Glomerular endothelial cell (primary cell): ENCODE measurements around the gene FGF1. TPM values are rescaled to one million over a fixed set of nuclear protein-coding genes. Genes with fewer than 3 reads are reported as not detected.
"Not testable (repeated sequence)": the region's sequence is repeated elsewhere in the genome, so short reads cannot be mapped to it uniquely, and the experiment has no call there.

Experiments used
- DNase-seq: peaks from one replicate; pipeline ENCODE4 v3.0.0-alpha.2; 2011; ENCODE audit warnings: low read depth, low spot score; ENCODE audit errors: extremely low read depth
- total RNA-seq: library from RNA; depleted of rRNA; stranded (reverse); fragments of >200 nt; gene quantifications from 2 replicates; pipeline ENCODE4 v1.2.3, GENCODE V29; 2015

The FGF1 gene
- total RNA-seq, 1 donor from 2014 or later: 1.5 TPM

DNA sequence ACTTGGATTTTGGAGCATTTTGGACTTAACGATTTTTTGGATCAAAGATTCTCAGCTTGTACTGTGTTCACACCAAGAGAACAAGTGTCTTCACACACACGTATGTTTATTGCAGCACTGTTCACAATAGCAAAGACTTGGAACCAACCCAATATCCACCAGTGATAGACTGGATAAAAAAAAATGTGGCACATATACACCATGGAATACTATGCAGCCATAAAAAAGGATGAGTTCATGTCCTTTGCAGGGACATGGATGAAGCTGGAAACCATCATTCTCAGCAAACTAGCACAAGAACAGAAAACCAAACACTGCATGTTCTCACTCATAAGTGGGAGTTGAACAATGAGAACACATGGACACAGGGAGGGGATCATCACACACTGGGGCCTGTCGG is 37.8 kb downstream of the FGF1 start:
- DNase-seq: not testable (repeated sequence)

DNA sequence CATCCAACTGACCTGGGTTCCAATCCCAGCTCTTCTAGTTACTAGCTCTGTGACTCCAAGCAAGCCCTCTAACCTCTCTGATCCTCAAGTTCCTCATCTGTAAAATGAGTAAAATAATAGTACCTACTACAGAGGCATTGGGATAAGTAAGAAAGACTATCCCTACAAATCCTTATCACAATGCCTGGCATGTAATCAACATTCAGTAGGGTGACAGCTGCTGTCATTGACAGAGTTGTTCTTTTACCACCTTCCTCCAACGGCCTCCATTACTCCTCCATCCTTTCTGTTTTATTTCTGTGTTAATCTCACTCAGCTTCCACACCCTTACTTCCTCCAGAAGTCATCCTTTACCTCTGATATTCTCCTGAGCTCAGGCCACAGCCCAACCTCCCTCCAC is 40.4 kb downstream of the FGF1 start:
- no peak for DNase-seq

DNA sequence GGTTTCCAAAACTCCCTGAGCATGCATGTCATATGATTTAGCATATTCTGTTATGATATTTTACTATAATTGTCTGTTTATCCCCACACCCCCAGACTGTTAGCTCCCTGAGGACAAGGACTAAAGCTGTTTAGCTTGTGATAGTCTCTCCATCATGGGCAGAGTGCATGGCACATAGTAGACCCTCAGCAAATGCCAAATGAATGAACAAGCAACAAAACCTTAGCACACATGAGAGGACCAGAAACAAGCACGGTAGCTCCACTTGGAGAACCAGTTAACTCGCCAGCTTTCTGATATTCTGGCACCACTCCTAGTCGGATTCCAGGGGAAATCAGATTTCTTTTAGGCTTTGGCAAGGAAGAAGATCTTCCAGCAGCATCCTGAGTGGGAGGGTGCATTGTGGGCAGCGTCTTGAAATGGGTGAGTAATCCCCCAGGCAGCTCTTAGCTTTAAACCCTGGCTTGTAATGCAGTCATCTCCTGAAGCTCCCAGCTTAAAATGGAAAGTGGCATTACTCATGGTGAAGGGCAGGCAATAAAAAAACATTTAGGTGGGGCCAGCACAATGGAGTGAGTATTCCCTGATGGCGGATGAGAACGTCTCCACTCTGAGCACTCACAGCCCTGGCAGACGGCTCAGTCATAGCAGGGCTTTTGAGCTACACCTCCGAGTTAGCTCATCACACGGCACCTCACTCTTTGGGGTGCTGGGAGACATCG is 41.1 kb downstream of the FGF1 start:
- DNase-seq: peak; percentile 77

DNA sequence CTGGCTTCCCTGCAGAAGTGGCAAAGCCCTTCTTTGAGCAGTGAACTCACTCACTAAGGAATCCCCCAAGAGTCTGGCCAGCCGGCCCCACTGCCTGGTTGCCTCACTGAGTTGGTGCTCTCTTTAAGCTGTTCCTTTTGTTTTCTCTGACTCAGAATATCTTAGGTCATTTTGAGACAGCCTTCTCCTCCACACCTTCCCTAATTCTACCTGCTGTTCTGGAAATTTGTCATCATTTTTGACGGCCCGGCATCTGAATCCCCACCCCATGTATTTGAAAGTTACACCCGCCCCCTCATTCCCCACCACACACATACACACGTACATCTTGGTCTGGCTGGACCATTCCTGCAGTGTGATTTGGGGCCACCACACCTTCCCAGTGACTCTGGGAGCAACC is 41.8 kb downstream of the FGF1 start:
- DNase-seq: no peak

DNA sequence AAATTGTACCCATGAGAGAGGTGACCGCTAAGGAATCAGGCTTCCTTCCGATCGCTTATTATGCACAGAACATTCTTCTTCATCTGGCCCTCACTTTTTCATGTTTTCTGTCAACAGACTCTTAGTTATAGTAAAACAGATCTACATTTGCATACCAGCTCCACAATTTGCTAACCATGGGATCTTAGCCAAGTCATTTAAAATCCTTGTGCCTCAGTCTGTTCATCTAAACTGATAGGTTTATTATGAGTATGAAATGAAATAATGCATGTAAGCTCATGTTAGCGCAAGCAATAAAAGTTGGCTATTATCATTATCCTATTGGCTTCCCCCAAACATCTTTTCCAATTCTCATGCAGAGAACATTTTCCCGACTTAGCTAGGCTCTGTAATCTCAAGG is 42.3 kb downstream of the FGF1 start:
- no peak for DNase-seq

DNA sequence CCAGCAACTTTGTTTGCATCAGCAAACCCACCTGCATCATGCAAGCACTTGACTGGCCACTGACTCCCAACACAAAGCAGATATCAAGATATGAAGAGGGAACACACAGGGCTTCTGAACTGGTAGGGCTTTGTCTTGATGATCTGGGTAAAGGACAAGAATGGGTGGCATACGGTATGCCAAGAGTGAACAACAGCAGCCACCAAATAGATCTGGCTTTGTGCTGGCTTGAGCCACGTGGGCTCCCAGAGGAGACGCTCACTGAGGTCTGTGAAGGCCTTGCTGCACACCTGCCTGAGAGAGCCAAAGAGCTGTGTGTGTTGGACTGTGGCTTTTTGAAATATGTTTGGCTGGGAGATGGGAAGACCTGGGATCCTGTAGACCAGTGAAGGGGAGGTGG is 43.5 kb downstream of the FGF1 start:
- no peak for DNase-seq

DNA sequence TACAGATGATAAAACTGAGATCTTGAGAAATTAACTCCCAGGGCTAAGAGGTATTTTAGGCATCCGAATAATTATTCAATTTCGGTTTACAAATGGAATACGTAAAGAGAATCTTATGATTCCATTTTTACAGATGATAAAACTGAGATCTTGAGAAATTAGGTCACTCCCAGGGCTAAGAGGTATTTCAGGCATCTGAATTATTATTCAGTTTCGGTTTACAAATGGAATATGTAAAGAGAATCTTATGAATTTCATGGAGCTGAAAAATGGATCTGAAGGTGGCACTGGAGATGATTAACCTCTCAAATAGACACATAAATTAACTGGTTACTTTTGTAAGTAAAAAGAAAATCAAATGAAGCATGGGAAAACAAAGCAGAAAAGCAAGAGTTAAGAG is 44.2 kb downstream of the FGF1 start:
- no peak for DNase-seq

DNA sequence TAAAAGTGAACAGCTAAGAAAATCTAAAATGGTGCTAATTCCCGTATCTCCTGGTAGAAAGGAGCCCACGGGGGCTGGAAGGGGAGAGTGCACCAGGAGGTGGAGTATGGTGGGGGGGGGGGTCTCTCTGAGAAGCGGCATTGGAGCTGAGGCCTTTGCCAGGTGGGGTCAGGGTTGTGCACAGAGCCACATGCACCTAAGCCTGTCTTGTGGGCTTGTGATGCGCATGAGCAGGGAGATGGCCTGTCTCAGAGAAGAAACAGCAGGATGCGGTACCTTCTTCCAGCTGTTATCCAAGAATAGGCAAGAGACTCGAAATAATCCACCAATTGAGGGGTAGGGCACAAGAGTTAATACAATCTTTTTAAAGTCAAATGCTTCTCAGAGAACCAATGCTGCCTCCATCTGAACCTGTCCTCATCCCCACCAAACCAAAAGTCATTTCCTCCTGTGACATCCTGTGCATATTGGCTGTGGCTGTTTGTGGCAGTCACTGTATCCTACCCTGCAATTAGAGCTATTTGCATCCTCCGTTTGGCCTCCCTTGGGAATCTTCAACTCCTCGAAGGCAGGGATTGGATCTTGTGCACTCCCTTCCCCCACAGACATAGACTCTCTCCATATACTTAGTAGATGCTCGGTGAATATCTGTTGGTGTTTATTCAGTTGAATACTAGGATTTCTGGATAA is 45.4 kb downstream of the FGF1 start:
- DNase-seq: no peak

DNA sequence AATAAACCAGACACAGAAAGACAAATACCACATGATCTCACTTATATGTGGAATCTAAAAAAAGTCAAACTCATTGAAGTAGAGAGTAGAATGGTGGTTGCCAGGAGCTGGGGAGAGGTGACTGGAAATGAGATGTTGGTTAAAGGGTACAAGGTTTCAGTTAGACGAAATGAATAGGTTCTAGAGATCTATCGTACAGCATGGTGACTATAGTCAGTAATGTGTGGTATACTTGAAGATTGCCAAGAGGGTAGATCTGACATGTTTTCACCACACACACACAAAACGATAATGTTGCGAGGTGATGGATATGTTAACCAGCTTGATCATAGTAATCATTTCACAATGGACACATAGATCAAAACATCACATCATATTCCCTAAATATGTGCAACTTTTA is 46.4 kb downstream of the FGF1 start:
- no peak for DNase-seq

DNA sequence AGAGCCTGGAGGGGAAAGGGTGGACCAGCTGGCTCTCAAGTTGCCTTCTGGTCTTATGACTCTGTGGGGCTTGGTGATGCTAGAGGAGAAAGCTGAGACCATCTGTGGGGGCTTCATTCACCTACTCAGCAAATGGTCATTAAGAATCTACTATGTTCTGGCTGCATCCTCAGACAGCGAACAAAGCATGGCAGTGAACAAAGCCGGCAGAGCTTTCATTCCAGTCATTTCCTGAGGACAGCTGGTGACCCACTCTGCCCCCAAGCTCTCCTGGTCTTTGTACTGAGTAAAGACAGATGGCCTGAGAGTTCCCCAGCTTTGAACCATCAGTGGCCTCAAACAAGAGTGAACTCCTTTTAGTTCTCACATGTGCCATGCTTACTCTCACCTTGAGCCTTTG is 48.0 kb downstream of the FGF1 start:
- no peak for DNase-seq

DNA sequence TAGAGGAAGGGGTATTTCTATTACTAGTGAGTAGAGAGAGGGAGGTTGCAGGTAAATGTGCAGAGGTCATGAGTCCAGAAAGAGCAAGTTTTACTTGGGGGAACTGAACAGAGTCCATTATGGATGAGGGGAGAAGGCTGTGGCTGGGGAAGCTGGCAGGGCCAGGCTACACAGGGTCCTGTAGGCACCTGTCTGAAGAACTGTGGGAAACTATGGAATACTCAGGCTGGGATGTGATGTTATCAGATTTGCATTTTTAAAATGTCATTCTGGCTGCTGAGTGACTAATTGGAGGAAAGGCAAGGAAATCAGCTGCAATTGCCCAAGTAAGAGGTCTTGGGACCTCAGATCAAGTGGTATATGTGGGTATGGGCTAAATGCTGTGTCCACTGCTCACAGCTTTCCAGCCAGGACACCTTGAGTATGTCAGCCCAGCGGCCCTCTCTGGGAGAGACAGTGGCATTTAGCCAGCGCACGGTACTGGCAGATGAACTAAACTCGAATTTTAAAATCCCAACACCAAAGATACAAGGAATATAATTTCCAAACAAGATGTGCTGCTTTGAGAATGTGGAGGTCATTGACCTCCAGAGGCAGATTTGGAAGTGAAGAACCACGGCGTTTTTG is 49.1 kb downstream of the FGF1 start:
- DNase-seq: no peak

DNA sequence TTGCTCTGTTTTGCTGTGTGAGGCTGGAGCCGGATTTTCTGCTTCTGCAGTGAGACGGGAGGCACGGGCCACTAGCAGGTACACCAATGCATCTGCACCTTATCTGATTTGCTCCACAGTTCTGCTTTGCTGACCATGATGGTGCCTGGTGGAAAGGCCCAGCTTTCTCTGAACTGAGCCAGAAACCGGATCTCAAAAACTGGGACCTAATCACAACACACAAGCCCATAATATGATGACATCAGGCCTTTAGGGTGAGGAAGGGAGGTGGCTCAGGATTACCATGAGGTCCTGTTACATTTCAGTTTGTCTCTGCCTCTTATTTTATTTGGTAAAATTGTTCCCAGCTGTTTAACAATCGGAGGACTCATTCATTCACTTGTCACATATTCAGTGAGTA is 49.8 kb downstream of the FGF1 start:
- no peak for DNase-seq

DNA sequence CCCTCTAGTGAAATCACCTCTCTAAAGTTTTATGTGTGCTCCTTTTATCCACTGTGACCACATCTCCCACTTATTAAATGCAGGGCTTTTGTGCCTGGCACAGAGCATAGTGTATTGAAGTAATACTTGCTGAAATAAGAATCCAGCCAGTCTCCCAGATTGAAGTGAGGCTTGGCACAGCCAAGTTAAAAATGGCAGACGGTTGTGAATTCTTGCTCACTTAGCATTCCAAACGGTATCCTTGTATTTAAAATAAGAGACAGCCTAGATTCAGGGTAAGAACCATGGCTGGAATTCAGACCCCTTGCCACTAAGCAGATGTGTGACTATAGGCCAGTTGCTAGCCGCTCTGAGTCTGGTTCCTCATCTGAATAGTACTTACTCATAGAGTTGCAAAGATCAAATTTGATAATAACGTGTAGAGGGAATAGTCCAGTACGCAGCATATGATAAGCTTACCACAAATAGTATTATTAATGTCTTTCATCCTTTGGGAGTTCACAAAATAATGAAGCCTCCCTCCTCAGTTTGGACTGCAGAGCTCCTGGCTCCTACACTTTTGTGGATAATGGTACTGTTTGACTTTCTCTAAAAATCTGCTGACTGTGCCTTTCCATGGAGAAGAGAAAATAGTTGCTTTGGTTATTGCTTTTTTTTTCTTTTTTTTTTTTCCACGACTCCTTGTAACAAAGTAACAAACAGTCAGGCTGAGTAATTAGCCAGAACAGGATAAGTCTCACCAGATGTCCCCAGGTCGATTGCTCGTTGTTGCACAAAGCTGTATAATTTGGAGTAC is 51.5 kb downstream of the FGF1 start:
- no peak for DNase-seq

DNA sequence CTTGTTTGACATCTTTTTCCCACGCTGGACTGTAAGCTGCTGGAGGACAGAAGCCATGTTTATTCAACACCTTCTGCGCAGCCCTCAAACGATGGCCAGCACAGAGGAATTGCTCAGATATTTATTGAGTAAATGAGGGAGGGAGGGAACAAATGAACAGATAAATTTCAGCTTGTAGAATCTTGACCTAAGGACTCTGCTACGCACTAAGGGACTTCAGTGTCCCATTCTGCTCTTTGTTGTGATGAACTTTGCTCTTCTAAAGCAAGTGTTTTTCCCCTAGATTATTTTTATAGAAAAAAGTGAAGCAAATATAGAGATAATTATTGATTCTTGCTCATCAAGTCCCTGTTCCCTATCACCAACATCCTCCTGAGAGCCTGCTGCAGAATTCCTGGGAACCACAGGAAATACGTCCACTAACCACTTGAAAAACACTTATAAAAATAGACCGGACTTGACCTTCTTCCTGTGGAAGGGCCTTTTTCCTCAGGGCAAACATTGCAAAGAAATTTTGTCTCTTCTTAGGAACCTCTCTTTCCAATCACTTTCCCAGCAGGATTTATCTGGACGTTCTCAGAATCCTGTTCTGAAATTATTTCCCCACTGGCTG is 54.9 kb downstream of the FGF1 start:
- DNase-seq: peak; percentile 27

DNA sequence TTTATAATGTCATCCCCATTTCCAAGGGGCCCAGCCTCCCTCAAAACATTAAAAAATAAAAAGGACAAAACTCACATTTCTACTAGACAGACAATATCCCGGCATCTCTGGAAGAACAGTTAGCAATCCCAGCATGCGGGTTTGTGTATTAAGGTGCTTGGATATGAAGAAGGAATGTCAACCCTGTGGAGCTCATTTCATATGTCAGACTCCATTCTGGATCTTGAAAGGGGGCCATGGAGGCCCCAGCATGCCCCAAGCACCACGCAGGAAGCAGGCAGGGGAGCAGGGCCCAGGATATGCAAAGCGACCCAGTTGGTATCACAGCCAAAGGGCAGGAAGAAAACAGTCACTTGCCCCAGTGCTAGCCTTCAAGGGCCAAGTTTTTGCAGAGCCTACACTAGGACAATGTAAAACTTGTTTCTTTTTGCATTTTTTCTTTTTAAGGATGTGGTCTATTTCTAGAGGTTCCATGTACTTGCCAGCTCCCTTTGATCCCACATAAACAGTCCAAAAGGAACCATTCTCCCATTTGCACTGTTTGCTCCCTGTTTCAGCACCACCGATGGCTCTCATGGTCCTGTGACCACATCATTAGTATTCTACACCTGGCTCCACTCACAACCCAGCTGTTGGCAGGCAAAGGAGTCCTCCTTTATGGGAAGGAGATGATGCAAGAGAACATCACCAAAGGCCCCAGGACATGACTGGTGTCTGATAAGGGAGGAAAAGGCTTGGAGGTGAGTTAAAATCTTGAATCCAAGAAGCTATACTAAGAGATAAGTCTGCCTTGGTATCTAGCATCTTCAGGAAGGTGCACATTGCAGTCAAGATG is 58.3 kb downstream of the FGF1 start:
- no peak for DNase-seq

DNA sequence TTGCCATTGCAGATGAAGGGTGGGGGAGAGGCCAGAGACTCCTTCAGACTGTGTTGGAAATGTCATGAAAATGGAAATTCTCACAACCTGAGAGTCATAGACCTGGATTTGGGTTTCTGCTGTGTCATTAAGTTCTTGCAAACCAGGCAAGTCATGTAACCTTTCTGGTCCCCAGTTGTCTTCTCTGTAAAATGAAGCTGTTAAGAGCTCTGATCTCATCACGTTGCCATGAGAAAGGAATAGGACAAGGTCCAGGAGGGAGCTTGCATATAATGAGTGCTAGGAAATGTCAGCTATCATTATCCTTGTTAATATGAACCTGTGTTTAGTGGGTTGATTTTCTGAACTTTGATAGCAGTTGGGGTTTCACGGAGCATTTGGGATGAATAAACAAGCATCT is 59.1 kb downstream of the FGF1 start:
- no peak for DNase-seq

DNA sequence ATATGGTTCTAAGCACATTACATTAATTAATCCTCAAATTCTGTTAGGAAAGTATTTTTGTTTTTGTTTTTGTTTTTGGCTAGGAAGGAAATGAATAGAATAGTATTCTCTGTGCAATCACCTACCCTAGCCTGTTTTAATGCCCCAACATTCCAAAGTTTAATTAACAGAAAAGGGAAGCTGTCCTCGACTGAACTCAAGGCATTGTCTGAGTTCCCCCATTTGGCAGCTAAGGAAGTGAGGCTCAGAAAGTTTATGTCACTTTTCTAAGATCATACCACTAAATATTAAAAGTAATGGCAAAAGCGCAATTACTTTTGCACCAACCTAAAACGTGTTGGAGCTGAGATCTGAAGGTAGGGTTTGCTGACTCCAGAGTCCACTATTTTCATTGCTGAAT is 59.8 kb downstream of the FGF1 start:
- DNase-seq: no peak

DNA sequence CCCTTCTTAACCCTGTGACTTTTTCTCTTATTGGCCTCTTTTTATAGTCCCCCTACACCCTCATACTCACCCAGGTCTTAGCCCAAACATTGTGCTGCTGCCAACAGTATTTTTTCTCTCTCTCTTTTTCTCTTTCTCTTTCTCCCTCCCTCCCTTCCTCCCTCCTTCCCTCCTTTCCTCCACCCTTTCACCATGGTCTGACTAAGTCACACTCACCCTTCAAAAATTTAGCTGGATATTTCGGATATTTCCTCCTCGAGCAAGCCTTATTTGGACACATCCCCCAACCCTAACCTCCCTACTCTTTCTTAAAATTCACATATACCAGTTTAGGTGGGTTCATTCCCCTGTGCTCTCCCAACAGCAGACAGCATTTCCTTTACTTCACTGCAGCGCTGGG is 64.7 kb downstream of the FGF1 start:
- no peak for DNase-seq

DNA sequence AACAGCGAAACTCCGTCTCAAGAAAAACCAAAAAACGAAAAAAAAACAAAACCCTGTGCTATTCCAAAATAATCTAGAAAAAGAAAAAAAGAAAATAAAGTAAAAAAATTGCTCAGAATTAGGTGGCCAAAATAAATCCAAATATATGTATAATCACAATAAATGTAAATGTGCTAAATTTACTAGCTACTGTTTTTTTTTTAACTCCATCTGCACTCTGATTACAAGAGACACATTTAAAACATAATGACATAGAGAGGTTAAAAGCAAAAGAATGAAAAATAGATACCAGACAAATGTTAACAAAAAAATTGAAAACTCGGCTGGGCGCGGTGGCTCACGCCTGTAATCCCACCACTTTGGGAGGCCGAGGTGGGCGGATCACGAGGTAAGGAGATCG is 66.1 kb downstream of the FGF1 start:
- DNase-seq: no peak

DNA sequence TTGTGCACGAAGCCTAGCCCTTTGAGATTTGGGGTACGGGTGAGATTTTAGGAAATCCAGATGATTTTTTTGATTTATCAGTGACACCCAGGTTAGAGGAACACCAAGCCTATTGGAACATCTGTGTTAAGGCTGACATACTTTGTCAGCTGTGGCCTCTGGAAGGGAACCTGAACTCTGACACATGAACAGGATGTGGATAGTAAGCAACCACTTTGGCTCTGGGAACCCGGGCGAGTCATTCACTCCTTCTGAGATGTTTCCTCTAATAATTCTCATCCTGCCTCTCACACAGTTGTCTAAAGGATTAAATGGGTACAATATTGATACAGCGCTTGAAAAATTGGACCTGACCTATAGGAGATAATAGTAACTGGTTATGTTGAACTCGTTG is 67.8 kb downstream of the FGF1 start:
- DNase-seq: no peak
